SK-N-SH (cell line): ENCODE data around the gene WDTC1. TPM values are rescaled to one million over a fixed set of nuclear protein-coding genes. Genes with fewer than 3 reads are reported as not detected.

ENCODE experiments used
- CTCF ChIA-PET: fragments of 300-600, 350-600 bp; formaldehyde crosslinking; extraction: SDS; loops from one replicate; lab custom pipeline; 2021; lab: Yijun Ruan, JAX
- POLR2A ChIA-PET: fragments of 350-600 bp; sonication (Branson Sonifier 250); formaldehyde crosslinking; extraction: SDS; loops from one replicate; lab custom pipeline; 2020; ENCODE audit warnings: antibody characterized with exemption, inconsistent platforms; lab: Yijun Ruan, JAX
- DNase-seq: peaks from one replicate; pipeline ENCODE4 v3.0.0; 2012
- H2AFZ ChIP-seq: fragments of 200-600 bp; sonication (generic); 2 replicates; pipeline ENCODE4 v1.8.1; 2016; ENCODE audit warnings: antibody characterized with exemption, mild to moderate bottlenecking, low read depth
- H3F3A ChIP-seq: fragments of 200-600 bp; sonication (generic); replicated peaks from 2 replicates; pipeline ENCODE3; 2016; ENCODE audit warnings: antibody characterized with exemption, mild to moderate bottlenecking; ENCODE audit not compliant: insufficient read depth
- H3K27ac ChIP-seq, 2 experiments: fragments of 200-500 bp in 1 of 2; fragments of 200-600 bp in 1 of 2; sonication (Bioruptor generic) in 1 of 2; sonication (generic), shearing (Covaris generic) in 1 of 2; 2 replicates each; pipeline versions ENCODE4 v1.5.1 to v1.6.1; 2014 to 2016; ENCODE audit warnings: low read depth in 2 of 2, inconsistent platforms in 1 of 2, low read length in 1 of 2, mild to moderate bottlenecking in 1 of 2, mixed read lengths in 1 of 2
- H3K27me3 ChIP-seq: fragments of 200-600 bp; sonication (generic), shearing (Covaris generic); 2 replicates; pipeline ENCODE4 v1.6.1; 2016; ENCODE audit warnings: mixed run types; ENCODE audit not compliant: insufficient read depth
- H3K36me3 ChIP-seq, 2 experiments: fragments of 200-500 bp in 1 of 2; fragments of 200-600 bp in 1 of 2; sonication (Bioruptor generic) in 1 of 2; sonication (generic) in 1 of 2; replicated peaks in 1 of 2; 2 replicates each; pipeline versions ENCODE3 to v1.5.1; 2014 to 2016; ENCODE audit warnings: low read length in 1 of 2, mild to moderate bottlenecking in 1 of 2; ENCODE audit not compliant: insufficient read depth in 2 of 2, control insufficient read depth in 1 of 2
- H3K4me1 ChIP-seq, 2 experiments: fragments of 200-500 bp in 1 of 2; fragments of 200-600 bp in 1 of 2; sonication (Bioruptor generic) in 1 of 2; sonication (generic), shearing (Covaris generic) in 1 of 2; 2 replicates each; pipeline versions ENCODE4 v1.5.1 to v1.6.1; 2014 to 2016; ENCODE audit warnings: low read depth in 1 of 2, low read length in 1 of 2, mixed run types in 1 of 2; ENCODE audit not compliant: insufficient read depth in 2 of 2, control insufficient read depth in 1 of 2
- H3K4me2 ChIP-seq: fragments of 200-600 bp; sonication (generic), shearing (Covaris generic); 2 replicates; pipeline ENCODE4 v1.6.1; 2017; ENCODE audit warnings: mixed run types
- H3K4me3 ChIP-seq, 2 experiments: fragments of 200-500 bp in 1 of 2; fragments of 200-600 bp in 1 of 2; sonication (Bioruptor generic) in 1 of 2; sonication (generic), shearing (Covaris generic) in 1 of 2; 2 replicates each; pipeline versions ENCODE4 v1.5.1 to v1.8.1; 2014 to 2016; ENCODE audit warnings: low read depth in 2 of 2, inconsistent platforms in 1 of 2, low read length in 1 of 2, mild to moderate bottlenecking in 1 of 2, mixed read lengths in 1 of 2, moderate library complexity in 1 of 2
- H3K79me2 ChIP-seq: fragments of 200-600 bp; sonication (generic); 2 replicates; pipeline ENCODE4 v1.8.1; 2017; ENCODE audit warnings: mild to moderate bottlenecking; ENCODE audit not compliant: insufficient read depth
- H3K9ac ChIP-seq: fragments of 200-600 bp; sonication (generic); 2 replicates; pipeline ENCODE4 v1.6.1; 2017; ENCODE audit warnings: mixed run types
- H3K9me2 ChIP-seq: fragments of 200-600 bp; sonication (generic); 2 replicates; pipeline ENCODE4 v1.6.1; 2017; ENCODE audit warnings: mixed run types
- H3K9me3 ChIP-seq: fragments of 200-600 bp; sonication (generic); 2 replicates; pipeline ENCODE4 v1.6.1; 2017; ENCODE audit warnings: mixed run types, mild to moderate bottlenecking, moderate library complexity
- H4K20me1 ChIP-seq: fragments of 200-600 bp; sonication (generic); 2 replicates; pipeline ENCODE4 v1.6.1; 2017; ENCODE audit warnings: mild to moderate bottlenecking, mixed run types; ENCODE audit not compliant: insufficient read depth
- EZH2phosphoT487 ChIP-seq: fragments of 200-600 bp; sonication (generic); IDR thresholded peaks from 2 replicates; pipeline ENCODE4 v1.6.1; 2017; ENCODE audit warnings: low read depth, mixed run types, mild to moderate bottlenecking, antibody characterized with exemption, moderate library complexity, borderline replicate concordance
- FOSL2 ChIP-seq: IDR thresholded peaks from 2 replicates; pipeline ENCODE4 v1.4.0; 2012; ENCODE audit warnings: low read depth, mild to moderate bottlenecking, moderate library complexity, borderline replicate concordance
- FOXM1 ChIP-seq: IDR thresholded peaks from 2 replicates; pipeline ENCODE4 v1.4.0; 2012; ENCODE audit warnings: low read depth, mild to moderate bottlenecking
- GATA2 ChIP-seq: sonication (generic); formaldehyde crosslinking; IDR thresholded peaks from 2 replicates; pipeline ENCODE4 v1.5.0; 2020; ENCODE audit warnings: mild to moderate bottlenecking, missing genetic modification reagents
- JUND ChIP-seq: IDR thresholded peaks from 2 replicates; pipeline ENCODE4 v1.4.0; 2012
- MEF2A ChIP-seq: IDR thresholded peaks from 2 replicates; pipeline ENCODE4 v1.4.0; 2012; ENCODE audit warnings: low read depth, borderline replicate concordance
- MXI1 ChIP-seq: IDR thresholded peaks from 2 replicates; pipeline ENCODE4 v1.6.1; 2012; ENCODE audit warnings: mild to moderate bottlenecking, low read depth, low read length, improper control_type of control experiment
- POLR2AphosphoS5 ChIP-seq: IDR thresholded peaks from 2 replicates; pipeline ENCODE4 v1.6.1; 2012; ENCODE audit warnings: low read depth, low read length
- RAD21 ChIP-seq: IDR thresholded peaks from 2 replicates; pipeline ENCODE4 v1.6.1; 2012; ENCODE audit warnings: mild to moderate bottlenecking, low read length
- RCOR1 ChIP-seq: fragments of 150-350 bp; IDR thresholded peaks from 2 replicates; pipeline ENCODE4 v1.6.1; 2017; ENCODE audit warnings: antibody characterized with exemption, low read length
- RXRA ChIP-seq: IDR thresholded peaks from 2 replicates; pipeline ENCODE4 v1.4.0; 2012; ENCODE audit warnings: low read depth, mild to moderate bottlenecking, borderline replicate concordance
- SMC3 ChIP-seq: IDR thresholded peaks from 2 replicates; pipeline ENCODE4 v1.6.1; 2012; ENCODE audit warnings: low read depth, low read length, improper control_type of control experiment
- TAF1 ChIP-seq: IDR thresholded peaks from 2 replicates; pipeline ENCODE4 v1.6.1; 2012; ENCODE audit warnings: low read depth, mild to moderate bottlenecking, low read length, moderate library complexity, borderline replicate concordance
- YY1 ChIP-seq: IDR thresholded peaks from 2 replicates; pipeline ENCODE4 v1.4.0; 2012; ENCODE audit warnings: low read depth, mild to moderate bottlenecking
- WGBS: methylation state at CpG from one replicate; pipeline ENCODE4 v1.1.6; 2017; ENCODE audit warnings: low lambda C conversion rate; 5-methylcytosine and 5-hydroxymethylcytosine counted together
- polyA plus RNA-seq, 3 experiments: library from polyadenylated mRNA; depleted of rRNA; stranded (reverse); fragments of >200 nt; gene quantifications; 2 replicates each; pipeline ENCODE4 v1.2.3, GENCODE V29; 2012
- TF ChIP-seq, protein P1 (sequence below): IDR thresholded peaks from 2 replicates; pipeline ENCODE4 v1.6.1; 2012; ENCODE audit warnings: mild to moderate bottlenecking, low read depth, low read length, moderate library complexity
- TF ChIP-seq, protein P2 (sequence below): fragments of 150-350 bp; IDR thresholded peaks from 2 replicates; pipeline ENCODE4 v1.6.1; 2017; ENCODE audit warnings: antibody characterized with exemption, low read length, low read depth, borderline replicate concordance
- TF ChIP-seq, protein P3 (sequence below): IDR thresholded peaks from 2 replicates; pipeline ENCODE4 v1.4.0; 2012; ENCODE audit warnings: low read depth, borderline replicate concordance
- TF ChIP-seq, protein P4 (sequence below): IDR thresholded peaks from 2 replicates; pipeline ENCODE4 v1.4.0; 2012; ENCODE audit warnings: low read depth
- TF ChIP-seq, protein P5 (sequence below): IDR thresholded peaks from 2 replicates; pipeline ENCODE4 v1.4.0; 2012; ENCODE audit warnings: low read depth, borderline replicate concordance

The WDTC1 gene
- polyA plus RNA-seq, 1 of the 3 experiments (the other 2 are of a cell fraction): 12.0 TPM

DNA sequence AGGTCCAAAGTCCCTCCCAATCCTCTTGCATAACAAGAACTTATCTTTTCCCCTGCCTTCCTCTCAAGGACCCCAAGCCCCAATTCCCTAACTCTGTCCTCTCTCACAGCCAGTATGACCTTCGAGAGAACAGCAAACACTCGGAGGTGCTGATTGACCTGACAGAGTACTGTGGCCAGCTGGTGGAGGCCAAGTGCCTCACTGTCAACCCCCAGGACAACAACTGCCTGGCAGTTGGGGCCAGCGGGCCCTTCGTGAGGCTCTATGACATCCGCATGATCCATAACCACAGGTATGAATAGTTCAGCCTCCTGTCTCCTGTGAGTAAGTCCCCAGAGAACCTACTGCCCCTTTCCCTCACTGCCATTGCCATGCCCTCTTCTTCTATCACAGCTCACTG, 57.7 kb downstream of the WDTC1 start:
- TF ChIP-seq TAF1: no peak
- TF ChIP-seq, protein P1, sequence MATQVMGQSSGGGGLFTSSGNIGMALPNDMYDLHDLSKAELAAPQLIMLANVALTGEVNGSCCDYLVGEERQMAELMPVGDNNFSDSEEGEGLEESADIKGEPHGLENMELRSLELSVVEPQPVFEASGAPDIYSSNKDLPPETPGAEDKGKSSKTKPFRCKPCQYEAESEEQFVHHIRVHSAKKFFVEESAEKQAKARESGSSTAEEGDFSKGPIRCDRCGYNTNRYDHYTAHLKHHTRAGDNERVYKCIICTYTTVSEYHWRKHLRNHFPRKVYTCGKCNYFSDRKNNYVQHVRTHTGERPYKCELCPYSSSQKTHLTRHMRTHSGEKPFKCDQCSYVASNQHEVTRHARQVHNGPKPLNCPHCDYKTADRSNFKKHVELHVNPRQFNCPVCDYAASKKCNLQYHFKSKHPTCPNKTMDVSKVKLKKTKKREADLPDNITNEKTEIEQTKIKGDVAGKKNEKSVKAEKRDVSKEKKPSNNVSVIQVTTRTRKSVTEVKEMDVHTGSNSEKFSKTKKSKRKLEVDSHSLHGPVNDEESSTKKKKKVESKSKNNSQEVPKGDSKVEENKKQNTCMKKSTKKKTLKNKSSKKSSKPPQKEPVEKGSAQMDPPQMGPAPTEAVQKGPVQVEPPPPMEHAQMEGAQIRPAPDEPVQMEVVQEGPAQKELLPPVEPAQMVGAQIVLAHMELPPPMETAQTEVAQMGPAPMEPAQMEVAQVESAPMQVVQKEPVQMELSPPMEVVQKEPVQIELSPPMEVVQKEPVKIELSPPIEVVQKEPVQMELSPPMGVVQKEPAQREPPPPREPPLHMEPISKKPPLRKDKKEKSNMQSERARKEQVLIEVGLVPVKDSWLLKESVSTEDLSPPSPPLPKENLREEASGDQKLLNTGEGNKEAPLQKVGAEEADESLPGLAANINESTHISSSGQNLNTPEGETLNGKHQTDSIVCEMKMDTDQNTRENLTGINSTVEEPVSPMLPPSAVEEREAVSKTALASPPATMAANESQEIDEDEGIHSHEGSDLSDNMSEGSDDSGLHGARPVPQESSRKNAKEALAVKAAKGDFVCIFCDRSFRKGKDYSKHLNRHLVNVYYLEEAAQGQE: no peak
- no peak for TF ChIP-seq GATA2 (CRISPR knock-in tag)
- TF ChIP-seq JUND: no peak
- TF ChIP-seq EZH2phosphoT487: no peak
- TF ChIP-seq, protein P2, sequence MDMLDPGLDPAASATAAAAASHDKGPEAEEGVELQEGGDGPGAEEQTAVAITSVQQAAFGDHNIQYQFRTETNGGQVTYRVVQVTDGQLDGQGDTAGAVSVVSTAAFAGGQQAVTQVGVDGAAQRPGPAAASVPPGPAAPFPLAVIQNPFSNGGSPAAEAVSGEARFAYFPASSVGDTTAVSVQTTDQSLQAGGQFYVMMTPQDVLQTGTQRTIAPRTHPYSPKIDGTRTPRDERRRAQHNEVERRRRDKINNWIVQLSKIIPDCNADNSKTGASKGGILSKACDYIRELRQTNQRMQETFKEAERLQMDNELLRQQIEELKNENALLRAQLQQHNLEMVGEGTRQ: no peak
- no peak for TF ChIP-seq RCOR1
- TF ChIP-seq, protein P3, sequence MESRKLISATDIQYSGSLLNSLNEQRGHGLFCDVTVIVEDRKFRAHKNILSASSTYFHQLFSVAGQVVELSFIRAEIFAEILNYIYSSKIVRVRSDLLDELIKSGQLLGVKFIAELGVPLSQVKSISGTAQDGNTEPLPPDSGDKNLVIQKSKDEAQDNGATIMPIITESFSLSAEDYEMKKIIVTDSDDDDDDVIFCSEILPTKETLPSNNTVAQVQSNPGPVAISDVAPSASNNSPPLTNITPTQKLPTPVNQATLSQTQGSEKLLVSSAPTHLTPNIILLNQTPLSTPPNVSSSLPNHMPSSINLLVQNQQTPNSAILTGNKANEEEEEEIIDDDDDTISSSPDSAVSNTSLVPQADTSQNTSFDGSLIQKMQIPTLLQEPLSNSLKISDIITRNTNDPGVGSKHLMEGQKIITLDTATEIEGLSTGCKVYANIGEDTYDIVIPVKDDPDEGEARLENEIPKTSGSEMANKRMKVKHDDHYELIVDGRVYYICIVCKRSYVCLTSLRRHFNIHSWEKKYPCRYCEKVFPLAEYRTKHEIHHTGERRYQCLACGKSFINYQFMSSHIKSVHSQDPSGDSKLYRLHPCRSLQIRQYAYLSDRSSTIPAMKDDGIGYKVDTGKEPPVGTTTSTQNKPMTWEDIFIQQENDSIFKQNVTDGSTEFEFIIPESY: no peak
- TF ChIP-seq MXI1: no peak
- TF ChIP-seq FOXM1: no peak
- TF ChIP-seq RXRA: no peak
- no peak for TF ChIP-seq YY1
- TF ChIP-seq SMC3: no peak
- TF ChIP-seq POLR2AphosphoS5: no peak
- no peak for TF ChIP-seq RAD21
- no peak for TF ChIP-seq MEF2A
- no peak for TF ChIP-seq FOSL2
- TF ChIP-seq, protein P4, sequence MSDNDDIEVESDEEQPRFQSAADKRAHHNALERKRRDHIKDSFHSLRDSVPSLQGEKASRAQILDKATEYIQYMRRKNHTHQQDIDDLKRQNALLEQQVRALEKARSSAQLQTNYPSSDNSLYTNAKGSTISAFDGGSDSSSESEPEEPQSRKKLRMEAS: no peak
- TF ChIP-seq, protein P5, sequence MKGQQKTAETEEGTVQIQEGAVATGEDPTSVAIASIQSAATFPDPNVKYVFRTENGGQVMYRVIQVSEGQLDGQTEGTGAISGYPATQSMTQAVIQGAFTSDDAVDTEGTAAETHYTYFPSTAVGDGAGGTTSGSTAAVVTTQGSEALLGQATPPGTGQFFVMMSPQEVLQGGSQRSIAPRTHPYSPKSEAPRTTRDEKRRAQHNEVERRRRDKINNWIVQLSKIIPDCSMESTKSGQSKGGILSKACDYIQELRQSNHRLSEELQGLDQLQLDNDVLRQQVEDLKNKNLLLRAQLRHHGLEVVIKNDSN: no peak
- POLR2A ChIA-PET: no interaction called here
- H3K4me1 ChIP-seq: peaks cover 0 to 4% of the 10 kb centered on the region in 2 experiments; a peak in 1 of 4 replicates
- no peaks in the 10 kb centered on the region for H3K9me2 ChIP-seq
- no peak overlapping the region for H3K27ac ChIP-seq
- H2AFZ ChIP-seq: no peak overlapping the region
- H3F3A ChIP-seq: no peaks in the 10 kb centered on the region
- no peak overlapping the region for H3K4me3 ChIP-seq
- no peaks in the 10 kb centered on the region for H3K27me3 ChIP-seq
- H3K36me3 ChIP-seq: peaks cover 4 to 19% of the 10 kb centered on the region in 2 experiments
- H3K79me2 ChIP-seq: no peaks in the 10 kb centered on the region
- H3K4me2 ChIP-seq: no peak overlapping the region
- CTCF ChIA-PET: interaction anchor here (1.2 to 9.7 kb wide), 4 partner anchors 40 to 248 kb away, joined by 4 to 131 read pairs (median 42); no protein-coding TSS in a partner anchor
- 100% methylated on average over 1 of the region's 5 CpGs for WGBS
- no peaks in the 10 kb centered on the region for H4K20me1 ChIP-seq
- DNase-seq: no peak
- no peak overlapping the region for H3K9ac ChIP-seq
- H3K9me3 ChIP-seq: no peaks in the 10 kb centered on the region
